GM13977 (cell line): ENCODE data around the gene LMO4.

ENCODE experiments used
- DNase-seq: peaks from one replicate; pipeline ENCODE4 v3.0.0; 2012; ENCODE audit warnings: low spot score
- in situ Hi-C: fragments of 300-500 bp; cut with MboI; formaldehyde crosslinking; loops from one replicate; pipeline ENCODE4 v1.12.0; 2022; ENCODE audit warnings: low sequenced_read_pairs, low pct_unique_long_range_greater_than_20kb, mixed read lengths, inconsistent platforms; ENCODE audit not compliant: unreplicated experiment
- TF ChIP-seq, protein P1 (sequence below): IDR thresholded peaks from 2 replicates; pipeline ENCODE4 v1.5.1; 2012; ENCODE audit warnings: mild to moderate bottlenecking, control low read depth; ENCODE audit not compliant: insufficient read depth; ENCODE audit errors: extremely low read depth, missing control alignments

Gene LMO4

DNA sequence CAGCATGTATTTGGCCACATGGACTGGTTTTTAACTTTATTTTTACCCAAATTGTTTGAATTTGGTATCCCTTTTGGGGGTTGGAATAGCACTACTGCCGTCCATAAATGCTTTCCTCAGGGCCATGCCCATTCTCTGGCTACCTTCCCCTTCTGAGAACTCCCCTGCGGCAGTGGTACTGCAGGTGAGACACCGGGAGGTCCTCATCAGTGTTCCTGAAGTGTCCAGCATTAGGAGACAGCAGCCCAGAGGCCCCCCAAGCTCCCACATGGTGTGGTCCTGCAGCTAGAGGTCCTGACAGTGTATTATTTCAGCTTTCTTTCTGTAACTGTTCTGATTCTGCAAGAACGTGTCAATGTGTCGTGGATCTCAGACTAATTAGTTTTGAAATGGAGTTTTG lies 8.9 kb downstream of the LMO4 start:
- TF ChIP-seq, protein P1, sequence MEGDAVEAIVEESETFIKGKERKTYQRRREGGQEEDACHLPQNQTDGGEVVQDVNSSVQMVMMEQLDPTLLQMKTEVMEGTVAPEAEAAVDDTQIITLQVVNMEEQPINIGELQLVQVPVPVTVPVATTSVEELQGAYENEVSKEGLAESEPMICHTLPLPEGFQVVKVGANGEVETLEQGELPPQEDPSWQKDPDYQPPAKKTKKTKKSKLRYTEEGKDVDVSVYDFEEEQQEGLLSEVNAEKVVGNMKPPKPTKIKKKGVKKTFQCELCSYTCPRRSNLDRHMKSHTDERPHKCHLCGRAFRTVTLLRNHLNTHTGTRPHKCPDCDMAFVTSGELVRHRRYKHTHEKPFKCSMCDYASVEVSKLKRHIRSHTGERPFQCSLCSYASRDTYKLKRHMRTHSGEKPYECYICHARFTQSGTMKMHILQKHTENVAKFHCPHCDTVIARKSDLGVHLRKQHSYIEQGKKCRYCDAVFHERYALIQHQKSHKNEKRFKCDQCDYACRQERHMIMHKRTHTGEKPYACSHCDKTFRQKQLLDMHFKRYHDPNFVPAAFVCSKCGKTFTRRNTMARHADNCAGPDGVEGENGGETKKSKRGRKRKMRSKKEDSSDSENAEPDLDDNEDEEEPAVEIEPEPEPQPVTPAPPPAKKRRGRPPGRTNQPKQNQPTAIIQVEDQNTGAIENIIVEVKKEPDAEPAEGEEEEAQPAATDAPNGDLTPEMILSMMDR: no peak
- DNase-seq: no peak
- in situ Hi-C loops: loop anchor here (25.0 kb wide), 2 partner anchors 100 to 625 kb away; no protein-coding TSS in a partner anchor

DNA sequence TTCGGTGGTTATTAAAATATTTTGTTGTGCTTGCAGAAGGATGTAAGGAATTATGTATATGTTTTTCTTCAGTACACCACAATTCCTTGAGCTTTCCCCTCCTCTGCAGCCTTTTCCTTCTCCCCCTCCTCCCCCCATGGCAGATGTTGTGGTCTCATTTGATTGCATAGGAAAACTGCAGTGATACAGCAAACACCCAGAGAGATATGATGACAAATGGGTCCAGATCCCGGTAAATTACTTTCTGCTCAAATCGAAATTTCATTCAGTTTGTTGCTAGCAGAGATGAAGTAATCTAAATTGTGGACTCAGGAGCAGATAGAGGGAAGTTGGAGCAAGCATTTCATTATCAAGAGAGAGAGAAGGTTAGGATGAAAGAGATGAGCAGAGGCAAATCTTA lies 9.9 kb downstream of the LMO4 start:
- TF ChIP-seq, protein P1: no peak
- DNase-seq: no peak
- in situ Hi-C loops: loop anchor here (25.0 kb wide), 2 partner anchors 99 to 624 kb away; no protein-coding TSS in a partner anchor

DNA sequence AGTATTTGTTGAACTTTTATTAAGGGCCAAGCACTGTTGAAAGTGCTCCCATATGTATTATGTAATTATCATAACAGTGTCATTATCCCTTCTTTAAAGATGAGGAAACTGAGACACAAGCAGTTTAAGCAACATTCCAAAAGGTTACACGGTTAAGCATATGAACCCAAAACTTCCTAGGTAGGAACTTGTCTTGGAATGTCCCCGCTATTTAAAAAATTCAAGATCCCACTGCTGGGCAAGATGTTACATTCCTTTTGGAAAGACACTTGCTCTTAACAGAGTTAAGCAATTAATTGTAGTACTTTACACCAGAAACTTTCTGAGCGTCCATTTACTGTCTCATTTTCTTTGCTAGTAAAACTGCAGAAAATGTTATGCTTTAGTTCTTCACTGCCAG lies 15.6 kb downstream of the LMO4 start:
- in situ Hi-C loops: loop anchor here (25.0 kb wide), 2 partner anchors 93 to 618 kb away; no protein-coding TSS in a partner anchor
- DNase-seq: no peak
- TF ChIP-seq, protein P1: no peak

DNA sequence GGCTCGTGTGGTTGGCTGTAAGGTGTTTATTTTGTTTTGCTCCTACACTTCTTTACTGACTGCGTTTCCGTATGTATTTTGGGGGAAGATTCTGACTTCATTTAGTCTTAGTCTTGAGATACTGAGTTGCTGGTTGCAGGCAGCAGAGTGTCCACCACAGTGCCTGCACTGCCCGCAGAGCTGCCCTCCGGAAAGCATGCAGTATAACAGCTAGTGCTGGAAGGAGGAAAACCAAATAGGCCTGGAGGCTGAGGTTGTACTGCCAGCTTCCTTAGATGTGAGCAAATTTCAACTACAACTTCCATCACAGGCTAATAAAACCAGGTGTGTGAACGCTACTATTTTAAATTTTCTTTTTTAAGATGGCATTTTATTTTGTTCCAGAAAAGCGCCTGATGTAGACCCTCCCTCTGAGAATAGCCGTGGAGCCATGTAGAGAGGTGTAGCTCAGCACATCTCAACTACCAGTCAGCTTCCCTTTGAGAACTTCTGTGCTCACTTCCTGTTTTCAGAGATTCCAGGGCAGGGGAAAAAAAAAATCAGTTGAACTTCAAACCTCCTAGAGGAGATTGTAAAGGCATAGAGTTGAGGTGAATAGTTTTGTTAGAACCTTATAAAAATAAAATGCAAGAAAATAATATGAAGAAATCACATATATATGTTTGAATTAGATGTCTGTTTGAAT lies 17.6 kb downstream of the LMO4 start:
- in situ Hi-C loops: loop anchor here (25.0 kb wide), 2 partner anchors 91 to 616 kb away; no protein-coding TSS in a partner anchor
- TF ChIP-seq, protein P1: no peak
- no peak for DNase-seq

GRCh38 chr1:87348341-87349019 lies 19.8 kb downstream of the LMO4 start:
- no peak for DNase-seq
- TF ChIP-seq, protein P1: no peak
- in situ Hi-C loops: loop anchor here (25.0 kb wide), 2 partner anchors 89 to 614 kb away; no protein-coding TSS in a partner anchor

DNA sequence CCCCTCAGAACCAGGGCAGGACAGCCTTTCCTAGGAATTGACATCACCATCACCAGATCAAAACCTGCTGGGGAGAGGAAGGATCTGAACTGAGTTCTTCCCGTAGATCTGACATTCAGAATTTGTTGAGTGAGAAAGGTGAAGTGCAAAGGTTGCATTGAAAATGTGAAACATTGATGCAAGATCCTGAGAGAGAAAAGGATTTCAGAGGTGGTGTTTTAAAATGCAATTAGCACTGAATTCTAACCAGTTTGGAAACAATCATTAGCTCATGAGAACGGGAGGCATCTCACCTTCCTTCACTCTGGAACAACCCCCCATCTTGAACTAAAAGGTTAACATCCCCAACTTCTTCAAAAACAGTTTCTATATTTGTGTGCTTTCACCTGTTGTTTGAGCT lies 20.4 kb downstream of the LMO4 start:
- TF ChIP-seq, protein P1: no peak
- DNase-seq: no peak
- in situ Hi-C loops: loop anchor here (25.0 kb wide), 2 partner anchors 88 to 613 kb away; no protein-coding TSS in a partner anchor
